ENCODE data around the gene ZC3H4. TPM values are rescaled to one million over a fixed set of nuclear protein-coding genes. Genes with fewer than 3 reads are reported as not detected.

The ZC3H4 gene
- total and polyA plus RNA-seq, 2 donors from 2014 or later: 5.7 to 55.2 TPM

DNA sequence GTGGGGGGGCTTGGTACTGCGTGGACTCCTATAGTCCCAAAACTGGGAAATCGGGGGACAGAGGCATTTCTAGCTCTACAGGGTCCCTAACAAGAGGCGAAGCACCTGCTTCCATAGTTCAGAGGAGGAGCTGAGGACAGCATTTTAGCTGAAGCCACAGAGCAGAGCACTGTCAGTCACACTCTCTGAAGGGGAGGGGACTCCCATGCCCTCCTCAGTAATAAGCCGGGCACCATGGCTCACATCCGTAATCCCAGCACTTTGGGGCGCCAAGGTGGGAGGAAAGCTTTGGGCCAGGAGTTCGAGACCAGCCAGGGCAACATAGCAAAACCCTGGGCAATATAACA lies 90.2 kb downstream of the ZC3H4 start:
- DNase-seq: no peak
- Histone ChIP-seq H3K27ac (ENCODE audit: low read depth in 2 of 2, low read length in 2 of 2) (no peak overlapping the region), H3K4me3 (ENCODE audit: low read length in 3 of 3) (no peak overlapping the region), H3K27me3 (ENCODE audit: control insufficient read depth, insufficient read depth, low read length) (peaks cover 23% of the 10 kb centered on the region), H3K9ac (ENCODE audit: low read length in 3 of 3) (no peak overlapping the region), H3K4me1 (ENCODE audit: control insufficient read depth in 2 of 3, insufficient read depth in 2 of 3, low read depth in 1 of 3, low read length in 3 of 3) (peaks cover 0 to 9% (median 0%) of the 10 kb centered on the region in 3 donors), H3K9me3 (ENCODE audit: control insufficient read depth in 2 of 3, insufficient read depth in 1 of 3, low read length in 3 of 3) (no peaks in the 10 kb centered on the region), H3K36me3 (ENCODE audit: control insufficient read depth in 2 of 3, insufficient read depth in 3 of 3, low read length in 3 of 3) (no peaks in the 10 kb centered on the region)
- TF ChIP-seq, protein P1, sequence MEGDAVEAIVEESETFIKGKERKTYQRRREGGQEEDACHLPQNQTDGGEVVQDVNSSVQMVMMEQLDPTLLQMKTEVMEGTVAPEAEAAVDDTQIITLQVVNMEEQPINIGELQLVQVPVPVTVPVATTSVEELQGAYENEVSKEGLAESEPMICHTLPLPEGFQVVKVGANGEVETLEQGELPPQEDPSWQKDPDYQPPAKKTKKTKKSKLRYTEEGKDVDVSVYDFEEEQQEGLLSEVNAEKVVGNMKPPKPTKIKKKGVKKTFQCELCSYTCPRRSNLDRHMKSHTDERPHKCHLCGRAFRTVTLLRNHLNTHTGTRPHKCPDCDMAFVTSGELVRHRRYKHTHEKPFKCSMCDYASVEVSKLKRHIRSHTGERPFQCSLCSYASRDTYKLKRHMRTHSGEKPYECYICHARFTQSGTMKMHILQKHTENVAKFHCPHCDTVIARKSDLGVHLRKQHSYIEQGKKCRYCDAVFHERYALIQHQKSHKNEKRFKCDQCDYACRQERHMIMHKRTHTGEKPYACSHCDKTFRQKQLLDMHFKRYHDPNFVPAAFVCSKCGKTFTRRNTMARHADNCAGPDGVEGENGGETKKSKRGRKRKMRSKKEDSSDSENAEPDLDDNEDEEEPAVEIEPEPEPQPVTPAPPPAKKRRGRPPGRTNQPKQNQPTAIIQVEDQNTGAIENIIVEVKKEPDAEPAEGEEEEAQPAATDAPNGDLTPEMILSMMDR (IDR thresholded peaks at IDR 0.05; ENCODE audit: borderline replicate concordance, extremely low read depth, insufficient read depth): no peak
- intact Hi-C loops (cut with DNase I): no loop called here
- no peak for FAIRE-seq

DNA sequence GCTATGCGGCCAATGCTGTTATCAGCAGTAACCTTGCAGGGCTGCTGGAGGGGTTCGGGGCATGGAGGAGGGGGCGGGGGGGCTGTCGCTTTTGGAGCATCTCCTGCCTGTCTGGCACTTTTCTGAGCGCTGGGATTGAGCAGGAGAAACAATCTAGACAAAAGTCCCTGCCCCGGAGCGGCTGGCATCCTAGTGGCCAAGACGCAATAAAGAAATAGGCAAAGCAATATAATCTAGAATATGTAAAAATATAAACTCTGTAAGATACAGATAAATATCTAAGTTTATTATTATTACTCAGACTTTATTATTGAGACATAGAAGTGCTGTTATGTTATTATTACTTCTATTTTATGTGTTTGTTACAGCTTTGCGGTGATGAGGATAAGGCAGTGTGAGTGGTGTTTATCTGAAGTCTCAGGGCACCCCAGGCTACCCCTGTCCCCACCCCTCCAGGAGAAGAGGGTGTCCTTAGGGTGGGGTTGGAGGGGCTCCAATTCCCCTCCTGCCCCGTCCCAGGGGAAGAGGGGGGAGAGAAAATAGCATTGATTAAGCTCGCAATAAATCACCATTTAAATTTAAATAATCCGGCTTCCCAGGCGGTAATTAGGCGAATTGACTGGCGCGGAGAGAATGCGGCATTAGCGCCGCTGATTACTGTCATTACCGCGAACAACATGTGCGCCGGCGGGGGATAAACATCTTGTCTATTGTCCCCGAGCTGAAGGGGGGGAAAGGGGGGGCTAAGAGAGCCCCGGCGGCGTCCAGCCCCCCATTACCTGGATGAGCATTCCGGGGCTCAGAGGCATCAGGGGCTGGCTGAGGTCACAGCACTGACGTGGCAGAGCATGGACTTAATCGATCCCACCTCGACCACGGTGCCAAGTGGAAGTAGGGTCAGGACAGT lies 90.8 kb downstream of the ZC3H4 start:
- DNase-seq: no peak
- Histone ChIP-seq H3K9ac (ENCODE audit: low read length in 3 of 3) (no peak overlapping the region), H3K27me3 (ENCODE audit: control insufficient read depth, insufficient read depth, low read length) (peaks cover 23% of the 10 kb centered on the region), H3K9me3 (ENCODE audit: control insufficient read depth in 2 of 3, insufficient read depth in 1 of 3, low read length in 3 of 3) (no peaks in the 10 kb centered on the region), H3K36me3 (ENCODE audit: control insufficient read depth in 2 of 3, insufficient read depth in 3 of 3, low read length in 3 of 3) (no peaks in the 10 kb centered on the region), H3K27ac (ENCODE audit: low read depth in 2 of 2, low read length in 2 of 2) (no peak overlapping the region), H3K4me3 (ENCODE audit: low read length in 3 of 3) (no peak overlapping the region), H3K4me1 (ENCODE audit: control insufficient read depth in 2 of 3, insufficient read depth in 2 of 3, low read depth in 1 of 3, low read length in 3 of 3) (peaks cover 0 to 9% (median 0%) of the 10 kb centered on the region in 3 donors)
- TF ChIP-seq, protein P1 (IDR thresholded peaks at IDR 0.05; ENCODE audit: borderline replicate concordance, extremely low read depth, insufficient read depth): no peak
- no peak for FAIRE-seq
- intact Hi-C loops (cut with DNase I): no loop called here

DNA sequence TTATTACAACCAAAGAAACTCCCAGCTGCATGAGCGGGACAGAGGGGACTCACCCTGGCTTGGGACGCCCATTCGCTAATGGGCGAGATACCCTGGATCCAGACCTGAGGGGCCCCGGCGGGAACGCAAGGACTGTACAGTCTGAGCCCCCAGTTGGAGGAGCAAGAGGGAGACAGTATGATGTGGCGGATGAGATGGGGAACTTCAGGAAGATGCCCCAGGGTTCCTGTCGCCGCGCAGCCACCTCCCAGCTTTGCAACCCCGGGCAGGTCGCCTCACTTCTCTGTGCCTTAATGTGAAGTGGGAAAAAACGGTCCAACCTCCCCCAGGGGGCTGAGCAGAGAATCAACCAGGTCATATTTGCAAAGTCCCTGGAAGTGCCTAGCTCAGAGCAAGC lies 91.4 kb downstream of the ZC3H4 start:
- Histone ChIP-seq H3K4me3 (ENCODE audit: low read length in 3 of 3) (no peak overlapping the region), H3K4me1 (ENCODE audit: control insufficient read depth in 2 of 3, insufficient read depth in 2 of 3, low read depth in 1 of 3, low read length in 3 of 3) (peaks cover 0 to 9% (median 0%) of the 10 kb centered on the region in 3 donors), H3K27ac (ENCODE audit: low read depth in 2 of 2, low read length in 2 of 2) (no peak overlapping the region), H3K27me3 (ENCODE audit: control insufficient read depth, insufficient read depth, low read length) (peaks cover 23% of the 10 kb centered on the region), H3K9me3 (ENCODE audit: control insufficient read depth in 2 of 3, insufficient read depth in 1 of 3, low read length in 3 of 3) (no peaks in the 10 kb centered on the region), H3K9ac (ENCODE audit: low read length in 3 of 3) (no peak overlapping the region), H3K36me3 (ENCODE audit: control insufficient read depth in 2 of 3, insufficient read depth in 3 of 3, low read length in 3 of 3) (no peaks in the 10 kb centered on the region)
- DNase-seq: no peak
- intact Hi-C loops (cut with DNase I): no loop called here
- no peak for FAIRE-seq
- TF ChIP-seq, protein P1 (IDR thresholded peaks at IDR 0.05; ENCODE audit: borderline replicate concordance, extremely low read depth, insufficient read depth): no peak

All from kidney (tissue), 14 donors.